Neural crest cell (in vitro differentiated cells): ENCODE data around the gene CDKN2D. TPM values are rescaled to one million over a fixed set of nuclear protein-coding genes. Genes with fewer than 3 reads are reported as not detected.
"Not testable (repeated sequence)": the region's sequence is repeated elsewhere in the genome, so short reads cannot be mapped to it uniquely, and the experiment has no call there.

Source experiments
- DNase-seq: peaks from one replicate; pipeline ENCODE4 v3.0.0; 2021; ENCODE audit warnings: low read depth, mixed read lengths, low spot score
- H3K27ac Mint-ChIP-seq: one replicate; pipeline ENCODE4 v1.8.0; 2021; ENCODE audit warnings: mild to moderate bottlenecking, mixed read lengths; ENCODE audit not compliant: unreplicated experiment
- H3K27me3 Mint-ChIP-seq: 2 replicates; pipeline ENCODE4 v1.8.0; 2021; ENCODE audit warnings: low read depth, mild to moderate bottlenecking, mixed read lengths
- H3K36me3 Mint-ChIP-seq: 2 replicates; pipeline ENCODE4 v1.8.0; 2021; ENCODE audit warnings: low read depth, mild to moderate bottlenecking, mixed read lengths
- H3K4me1 Mint-ChIP-seq: 2 replicates; pipeline ENCODE4 v1.8.0; 2021; ENCODE audit warnings: mixed read lengths
- H3K4me3 Mint-ChIP-seq: one replicate; pipeline ENCODE4 v1.8.0; 2021; ENCODE audit warnings: mild to moderate bottlenecking, mixed read lengths
- H3K9me3 Mint-ChIP-seq: 2 replicates; pipeline ENCODE4 v1.8.0; 2021; ENCODE audit warnings: mixed read lengths
- CTCF ChIP-seq: fragments of 200-600 bp; sonication (generic); conservative IDR thresholded peaks from 2 replicates; pipeline ENCODE4 v1.5.0; 2021; ENCODE audit warnings: antibody characterized with exemption, mild to moderate bottlenecking
- total RNA-seq: library from RNA; stranded (reverse); gene quantifications from 2 replicates; pipeline ENCODE4 v1.2.1, GENCODE V29; 2021

Gene CDKN2D
- total RNA-seq, 1 donor from 2014 or later, result 8.7 TPM

DNA sequence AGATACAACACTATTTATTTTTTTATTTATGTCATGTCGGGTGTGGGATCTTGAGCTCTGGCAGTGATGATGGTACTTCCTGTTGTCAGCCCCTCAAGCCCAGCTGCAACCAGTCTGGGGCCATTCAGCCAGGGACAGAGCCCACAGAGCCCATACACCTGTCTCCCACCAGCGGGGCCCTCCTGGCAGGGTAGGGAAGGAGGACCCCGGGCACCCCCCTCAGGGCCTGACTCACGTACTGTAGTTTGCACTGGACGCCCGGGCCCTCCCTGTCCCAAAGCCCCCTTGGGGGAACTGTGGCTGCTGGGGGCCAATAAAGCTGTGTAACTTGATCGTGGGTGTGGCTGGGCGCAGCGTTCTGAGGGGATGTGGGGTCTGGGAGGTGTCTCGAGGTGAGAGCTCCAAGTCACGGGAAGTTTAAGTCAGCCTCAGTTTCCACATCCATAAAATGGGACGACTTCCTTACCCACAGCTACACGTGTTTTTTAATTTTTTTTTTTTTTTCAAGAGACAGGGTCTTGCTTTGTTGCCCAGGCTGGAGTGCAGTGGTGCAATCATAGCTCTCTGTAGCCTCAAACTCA, 15.6 kb downstream of the CDKN2D start:
- Mint-ChIP-seq H3K27me3 (no peaks in the 10 kb centered on the region), H3K27ac (no peak overlapping the region), H3K36me3 (peaks cover 5% of the 10 kb centered on the region), H3K4me1 (no peaks in the 10 kb centered on the region), H3K4me3 (no peak overlapping the region), H3K9me3 (no peaks in the 10 kb centered on the region)
- DNase-seq, result no peak
- no peak for TF ChIP-seq CTCF

DNA sequence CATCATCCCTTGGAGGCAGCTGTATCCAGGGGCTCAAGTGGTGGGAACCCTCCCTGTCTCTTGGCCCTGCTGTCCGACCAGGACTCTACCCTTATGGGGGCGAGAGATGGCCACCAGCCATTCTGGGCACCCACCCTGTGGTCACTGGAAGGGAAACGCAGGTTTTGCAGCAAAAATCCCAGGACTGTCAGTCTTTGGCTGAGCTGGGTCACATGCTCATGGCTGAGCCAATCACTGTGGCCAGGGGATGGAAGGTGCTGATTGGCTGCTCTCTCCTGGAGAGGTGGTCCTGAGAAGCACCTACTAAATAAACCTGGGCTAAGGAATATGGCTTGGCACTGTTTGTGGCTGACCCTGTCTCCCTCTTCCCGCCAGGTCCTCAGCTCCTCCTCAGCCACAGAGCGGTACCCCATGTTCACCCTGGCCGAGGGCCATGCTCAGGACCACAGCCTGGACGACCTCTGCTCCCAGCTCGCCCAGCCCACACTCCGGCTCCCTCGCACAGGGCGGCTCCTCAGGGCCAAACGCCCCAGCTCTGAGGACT, 16.2 kb downstream of the CDKN2D start:
- no peak for DNase-seq
- peaks cover 3% of the 10 kb centered on the region for H3K36me3 Mint-ChIP-seq
- no peak overlapping the region for H3K27ac Mint-ChIP-seq
- H3K4me1 Mint-ChIP-seq, result no peaks in the 10 kb centered on the region
- H3K9me3 Mint-ChIP-seq, result no peaks in the 10 kb centered on the region
- TF ChIP-seq CTCF, result no peak
- no peaks in the 10 kb centered on the region for H3K27me3 Mint-ChIP-seq
- H3K4me3 Mint-ChIP-seq, result no peak overlapping the region

DNA sequence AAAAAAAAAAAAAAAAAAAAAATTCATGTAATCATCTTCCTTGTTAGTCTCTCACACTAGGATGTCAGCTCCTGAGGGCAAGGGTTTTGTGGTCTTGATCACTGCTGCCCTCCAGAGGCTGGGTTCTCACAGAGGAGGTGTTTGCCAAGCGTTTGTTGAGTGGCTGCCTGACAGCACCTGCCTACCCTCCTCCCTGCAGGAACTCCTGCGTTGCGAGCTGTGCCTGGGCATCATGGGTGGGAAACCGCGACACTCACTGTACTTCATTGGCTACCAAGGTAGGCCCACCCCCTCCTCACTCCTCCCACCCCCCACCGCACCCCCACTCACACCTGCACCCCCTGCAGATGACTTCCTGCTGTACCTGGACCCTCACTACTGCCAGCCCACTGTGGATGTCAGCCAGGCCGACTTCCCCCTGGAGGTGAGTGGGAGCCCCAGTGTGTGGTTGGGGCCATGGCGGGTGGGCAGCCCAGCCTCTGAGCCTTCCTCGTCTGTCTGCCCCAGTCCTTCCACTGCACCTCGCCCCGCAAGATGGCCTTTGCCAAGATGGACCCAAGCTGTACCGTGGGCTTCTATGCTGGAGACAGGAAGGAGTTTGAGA, 17.0 kb downstream of the CDKN2D start:
- TF ChIP-seq CTCF, result no peak
- no peaks in the 10 kb centered on the region for H3K9me3 Mint-ChIP-seq
- H3K27me3 Mint-ChIP-seq, result no peaks in the 10 kb centered on the region
- H3K27ac Mint-ChIP-seq, result no peak overlapping the region
- H3K4me1 Mint-ChIP-seq, result no peaks in the 10 kb centered on the region
- no peak for DNase-seq
- peaks cover 3% of the 10 kb centered on the region for H3K36me3 Mint-ChIP-seq
- peak overlapping the region; percentile 27 for H3K4me3 Mint-ChIP-seq

GRCh38 chr19:10551006-10551405, 17.8 kb downstream of the CDKN2D start:
- H3K27ac Mint-ChIP-seq, H3K9me3 Mint-ChIP-seq, H3K4me1 Mint-ChIP-seq, H3K4me3 Mint-ChIP-seq, H3K36me3 Mint-ChIP-seq, H3K27me3 Mint-ChIP-seq, DNase-seq: not testable (repeated sequence)

- no peak for DNase-seq
- peaks cover 3% of the 10 kb centered on the region for H3K36me3 Mint-ChIP-seq
- no peak for TF ChIP-seq CTCF
- H3K4me3 Mint-ChIP-seq, result no peak overlapping the region
- no peak overlapping the region for H3K27ac Mint-ChIP-seq
- no peaks in the 10 kb centered on the region for H3K27me3 Mint-ChIP-seq
- H3K4me1 Mint-ChIP-seq, result no peaks in the 10 kb centered on the region
- no peaks in the 10 kb centered on the region for H3K9me3 Mint-ChIP-seq
Observed at GRCh38 chr19:10550336-10550735, 18.4 kb downstream of the CDKN2D start.

DNA sequence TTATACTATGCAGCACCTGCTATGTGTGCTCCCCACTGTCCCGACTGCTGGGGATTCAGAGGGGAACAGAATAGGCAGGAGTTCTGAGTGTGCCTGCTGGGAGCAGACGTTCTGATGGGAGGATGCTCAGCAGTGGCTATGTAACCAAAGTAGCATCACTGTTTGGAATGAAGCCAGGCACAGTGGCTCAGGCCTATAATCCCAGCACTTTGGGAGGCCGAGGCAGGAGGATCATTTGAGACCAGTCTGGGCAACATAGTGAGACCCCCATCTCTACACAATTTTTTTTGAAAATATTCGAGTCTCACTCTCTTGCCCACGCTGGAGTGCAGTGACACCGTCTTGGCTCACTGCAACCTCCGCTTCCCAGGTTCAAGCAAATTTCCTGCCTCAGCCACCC, 19.0 kb downstream of the CDKN2D start:
- Mint-ChIP-seq H3K4me1 (peaks cover 5% of the 10 kb centered on the region), H3K27ac (no peak overlapping the region), H3K36me3 (peaks cover 3% of the 10 kb centered on the region), H3K9me3 (no peaks in the 10 kb centered on the region), H3K27me3 (no peaks in the 10 kb centered on the region), H3K4me3 (no peak overlapping the region)
- no peak for DNase-seq
- no peak for TF ChIP-seq CTCF
